ENCODE data around the gene NAT10. TPM values are rescaled to one million over a fixed set of nuclear protein-coding genes. Genes with fewer than 3 reads are reported as not detected.

The NAT10 gene
- polyA plus RNA-seq, 1 of the 3 experiments (the other 2 are of a cell fraction) = 31.0 TPM

DNA sequence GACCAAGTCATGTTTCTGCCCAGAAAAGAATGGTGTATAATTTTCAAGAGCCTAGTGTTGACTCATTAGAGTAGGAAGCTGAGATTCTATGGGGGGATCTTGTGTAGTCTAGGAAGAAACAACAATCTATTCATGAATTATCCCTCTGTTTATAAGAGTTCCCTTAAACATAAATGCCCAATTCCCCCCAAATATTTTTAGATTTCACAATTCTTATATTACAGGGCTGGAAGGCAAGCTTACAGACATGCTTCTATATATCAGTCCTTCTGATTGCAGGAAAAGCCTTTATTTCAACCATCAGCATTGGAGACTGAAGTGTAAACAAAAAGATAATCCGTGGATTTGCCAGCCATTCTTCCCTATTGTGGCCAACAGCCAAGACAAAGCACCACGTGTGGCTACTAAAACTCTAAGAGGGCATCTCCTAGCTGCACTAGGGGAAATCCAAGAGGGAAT is 71.4 kb downstream of the NAT10 start:
- Histone ChIP-seq H3K27me3 (ENCODE audit: insufficient read depth) (no peaks in the 10 kb centered on the region), H3K36me3 (replicated peaks in 1 of 2; ENCODE audit: control insufficient read depth in 1 of 2, insufficient read depth in 2 of 2, low read length in 1 of 2) (no peaks in the 10 kb centered on the region), H3K4me3 (ENCODE audit: low read depth in 2 of 2, low read length in 1 of 2) (no peak overlapping the region), H3K4me2 (no peak overlapping the region), H3F3A (replicated peaks; ENCODE audit: insufficient read depth) (no peaks in the 10 kb centered on the region), H4K20me1 (ENCODE audit: insufficient read depth) (no peaks in the 10 kb centered on the region), H3K9ac (no peak overlapping the region), H3K79me2 (ENCODE audit: insufficient read depth) (no peaks in the 10 kb centered on the region), H3K9me2 (no peaks in the 10 kb centered on the region), H3K27ac (ENCODE audit: low read depth in 2 of 2, low read length in 1 of 2) (no peak overlapping the region), H3K4me1 (ENCODE audit: control insufficient read depth in 1 of 2, insufficient read depth in 2 of 2, low read depth in 1 of 2, low read length in 1 of 2) (peaks cover 5 to 6% of the 10 kb centered on the region in 2 experiments; a peak in 2 of 4 replicates), H3K9me3 (no peaks in the 10 kb centered on the region), H2AFZ (ENCODE audit: low read depth) (no peak overlapping the region)
- POLR2A ChIA-PET = no interaction called here
- TF ChIP-seq, protein P1, sequence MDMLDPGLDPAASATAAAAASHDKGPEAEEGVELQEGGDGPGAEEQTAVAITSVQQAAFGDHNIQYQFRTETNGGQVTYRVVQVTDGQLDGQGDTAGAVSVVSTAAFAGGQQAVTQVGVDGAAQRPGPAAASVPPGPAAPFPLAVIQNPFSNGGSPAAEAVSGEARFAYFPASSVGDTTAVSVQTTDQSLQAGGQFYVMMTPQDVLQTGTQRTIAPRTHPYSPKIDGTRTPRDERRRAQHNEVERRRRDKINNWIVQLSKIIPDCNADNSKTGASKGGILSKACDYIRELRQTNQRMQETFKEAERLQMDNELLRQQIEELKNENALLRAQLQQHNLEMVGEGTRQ (IDR thresholded peaks at IDR 0.05; ENCODE audit: borderline replicate concordance, low read depth, low read length) = no peak
- no peak for TF ChIP-seq MXI1 (IDR thresholded peaks at IDR 0.05; ENCODE audit: low read depth, low read length)
- TF ChIP-seq RAD21 (IDR thresholded peaks at IDR 0.05; ENCODE audit: low read length) = no peak
- TF ChIP-seq TCF12 (IDR thresholded peaks at IDR 0.05) = no peak
- TF ChIP-seq RXRA (IDR thresholded peaks at IDR 0.05; ENCODE audit: borderline replicate concordance, low read depth) = no peak
- TF ChIP-seq TAF1 (IDR thresholded peaks at IDR 0.05; ENCODE audit: borderline replicate concordance, low read depth, low read length) = no peak
- TF ChIP-seq ZBTB33 (IDR thresholded peaks at IDR 0.05; ENCODE audit: borderline replicate concordance, low read depth) = no peak
- CTCF ChIA-PET = interaction anchor here (0.8 to 12.0 kb wide), 4 partner anchors 107 to 189 kb away, joined by 3 to 240 read pairs (median 32); partner anchors contain the start of gene ABTB2
- no peak for DNase-seq
- 74% methylated on average over 2 of the region's 2 CpGs for WGBS (ENCODE audit: low lambda C conversion rate)

- 92% methylated on average over 10 of the region's 10 CpGs for WGBS (ENCODE audit: low lambda C conversion rate)
- H3K9ac ChIP-seq = no peak overlapping the region
- H3K27me3 ChIP-seq (ENCODE audit: insufficient read depth) = no peaks in the 10 kb centered on the region
- H3K9me3 ChIP-seq = no peaks in the 10 kb centered on the region
- no peak overlapping the region for H2AFZ ChIP-seq (ENCODE audit: low read depth)
- H3K36me3 ChIP-seq (replicated peaks in 1 of 2; ENCODE audit: control insufficient read depth in 1 of 2, insufficient read depth in 2 of 2, low read length in 1 of 2) = no peaks in the 10 kb centered on the region
- H4K20me1 ChIP-seq (ENCODE audit: insufficient read depth) = no peaks in the 10 kb centered on the region
- H3F3A ChIP-seq (replicated peaks; ENCODE audit: insufficient read depth) = no peaks in the 10 kb centered on the region
- H3K9me2 ChIP-seq = no peaks in the 10 kb centered on the region
- H3K79me2 ChIP-seq (ENCODE audit: insufficient read depth) = no peaks in the 10 kb centered on the region
- H3K4me3 ChIP-seq (ENCODE audit: low read depth in 2 of 2, low read length in 1 of 2) = no peak overlapping the region
- no peak for DNase-seq
- H3K4me1 ChIP-seq (ENCODE audit: control insufficient read depth in 1 of 2, insufficient read depth in 2 of 2, low read depth in 1 of 2, low read length in 1 of 2) = peaks cover 5 to 14% of the 10 kb centered on the region in 2 experiments; a peak in 2 of 4 replicates
- no peak overlapping the region for H3K27ac ChIP-seq (ENCODE audit: low read depth in 2 of 2, low read length in 1 of 2)
- CTCF ChIA-PET = interaction anchor here (1.0 to 12.0 kb wide), 5 partner anchors 8 to 315 kb away, joined by 3 to 240 read pairs (median 4); partner anchors contain the start of gene ABTB2
- POLR2A ChIA-PET = no interaction called here
- H3K4me2 ChIP-seq = no peak overlapping the region
- TF ChIP-seq MEF2A (IDR thresholded peaks at IDR 0.05; ENCODE audit: borderline replicate concordance, low read depth) = no peak
- TF ChIP-seq, protein P2, sequence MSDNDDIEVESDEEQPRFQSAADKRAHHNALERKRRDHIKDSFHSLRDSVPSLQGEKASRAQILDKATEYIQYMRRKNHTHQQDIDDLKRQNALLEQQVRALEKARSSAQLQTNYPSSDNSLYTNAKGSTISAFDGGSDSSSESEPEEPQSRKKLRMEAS (IDR thresholded peaks at IDR 0.05; ENCODE audit: low read depth) = no peak
- TF ChIP-seq FOXJ3 (CRISPR knock-in tag; IDR thresholded peaks at IDR 0.05) = no peak
- TF ChIP-seq POLR2AphosphoS5 (IDR thresholded peaks at IDR 0.05; ENCODE audit: low read depth, low read length) = no peak
- TF ChIP-seq EP300 (IDR thresholded peaks at IDR 0.05; ENCODE audit: borderline replicate concordance in 1 of 2, low read depth in 1 of 2, low read length in 1 of 2) = no peak
- no peak for TF ChIP-seq SIN3A (IDR thresholded peaks at IDR 0.05; ENCODE audit: borderline replicate concordance, low read depth, low read length)
- no peak for TF ChIP-seq FOXM1 (IDR thresholded peaks at IDR 0.05; ENCODE audit: low read depth)
- TF ChIP-seq ZBTB33 (IDR thresholded peaks at IDR 0.05; ENCODE audit: borderline replicate concordance, low read depth) = no peak
- TF ChIP-seq, protein P3, sequence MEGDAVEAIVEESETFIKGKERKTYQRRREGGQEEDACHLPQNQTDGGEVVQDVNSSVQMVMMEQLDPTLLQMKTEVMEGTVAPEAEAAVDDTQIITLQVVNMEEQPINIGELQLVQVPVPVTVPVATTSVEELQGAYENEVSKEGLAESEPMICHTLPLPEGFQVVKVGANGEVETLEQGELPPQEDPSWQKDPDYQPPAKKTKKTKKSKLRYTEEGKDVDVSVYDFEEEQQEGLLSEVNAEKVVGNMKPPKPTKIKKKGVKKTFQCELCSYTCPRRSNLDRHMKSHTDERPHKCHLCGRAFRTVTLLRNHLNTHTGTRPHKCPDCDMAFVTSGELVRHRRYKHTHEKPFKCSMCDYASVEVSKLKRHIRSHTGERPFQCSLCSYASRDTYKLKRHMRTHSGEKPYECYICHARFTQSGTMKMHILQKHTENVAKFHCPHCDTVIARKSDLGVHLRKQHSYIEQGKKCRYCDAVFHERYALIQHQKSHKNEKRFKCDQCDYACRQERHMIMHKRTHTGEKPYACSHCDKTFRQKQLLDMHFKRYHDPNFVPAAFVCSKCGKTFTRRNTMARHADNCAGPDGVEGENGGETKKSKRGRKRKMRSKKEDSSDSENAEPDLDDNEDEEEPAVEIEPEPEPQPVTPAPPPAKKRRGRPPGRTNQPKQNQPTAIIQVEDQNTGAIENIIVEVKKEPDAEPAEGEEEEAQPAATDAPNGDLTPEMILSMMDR (IDR thresholded peaks at IDR 0.05) = no peak
- TF ChIP-seq RXRA (IDR thresholded peaks at IDR 0.05; ENCODE audit: borderline replicate concordance, low read depth) = no peak
Measured at GRCh38 chr11:34178209-34178821, 72.9 kb downstream of the NAT10 start.

Measured in SK-N-SH (cell line).